ENCODE results near the gene BRD4. TPM values are rescaled to one million over a fixed set of nuclear protein-coding genes. Genes with fewer than 3 reads are reported as not detected.

BRD4 gene
- total and polyA plus RNA-seq, 2 donors (not counting 3 experiments of a cell fraction or from before 2014, with no cell fraction given): 14.9 to 125 TPM

DNA sequence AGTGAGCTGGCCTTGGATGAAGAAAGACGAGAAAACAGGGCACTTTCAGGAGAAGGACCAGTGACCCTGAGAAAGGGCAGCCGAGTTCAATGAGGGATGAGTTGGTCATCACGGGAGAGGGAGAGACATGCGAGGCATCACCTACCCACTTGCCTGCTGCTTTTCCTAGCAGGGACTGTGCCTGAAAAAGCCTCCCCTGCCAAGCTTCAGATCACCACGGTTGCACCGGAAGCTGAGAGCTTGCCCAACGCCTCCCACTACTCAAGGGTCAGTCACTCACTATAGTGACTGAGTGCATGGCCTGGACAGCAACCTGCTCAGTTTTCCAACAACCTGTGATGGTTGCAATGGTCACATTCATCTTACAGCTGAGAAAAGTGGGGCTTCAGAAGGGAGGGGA, 87.5 kb downstream of the BRD4 start:
- FAIRE-seq (no peak), DNase-seq (ENCODE audit: low read depth, low spot score) (no peak)
- no peak overlapping the region for H3K4me2 ChIP-seq (ENCODE audit: insufficient read depth, low read length)
- no peak for TF ChIP-seq MYC (IDR thresholded peaks at IDR 0.05; ENCODE audit: low read depth, low read length)
- TF ChIP-seq, protein P1, sequence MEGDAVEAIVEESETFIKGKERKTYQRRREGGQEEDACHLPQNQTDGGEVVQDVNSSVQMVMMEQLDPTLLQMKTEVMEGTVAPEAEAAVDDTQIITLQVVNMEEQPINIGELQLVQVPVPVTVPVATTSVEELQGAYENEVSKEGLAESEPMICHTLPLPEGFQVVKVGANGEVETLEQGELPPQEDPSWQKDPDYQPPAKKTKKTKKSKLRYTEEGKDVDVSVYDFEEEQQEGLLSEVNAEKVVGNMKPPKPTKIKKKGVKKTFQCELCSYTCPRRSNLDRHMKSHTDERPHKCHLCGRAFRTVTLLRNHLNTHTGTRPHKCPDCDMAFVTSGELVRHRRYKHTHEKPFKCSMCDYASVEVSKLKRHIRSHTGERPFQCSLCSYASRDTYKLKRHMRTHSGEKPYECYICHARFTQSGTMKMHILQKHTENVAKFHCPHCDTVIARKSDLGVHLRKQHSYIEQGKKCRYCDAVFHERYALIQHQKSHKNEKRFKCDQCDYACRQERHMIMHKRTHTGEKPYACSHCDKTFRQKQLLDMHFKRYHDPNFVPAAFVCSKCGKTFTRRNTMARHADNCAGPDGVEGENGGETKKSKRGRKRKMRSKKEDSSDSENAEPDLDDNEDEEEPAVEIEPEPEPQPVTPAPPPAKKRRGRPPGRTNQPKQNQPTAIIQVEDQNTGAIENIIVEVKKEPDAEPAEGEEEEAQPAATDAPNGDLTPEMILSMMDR (IDR thresholded peaks at IDR 0.05; ENCODE audit: extremely low read depth in 1 of 2, insufficient read depth in 1 of 2, low read depth in 1 of 2, low read length in 2 of 2): no peak
- TF ChIP-seq POLR2AphosphoS5 (IDR thresholded peaks at IDR 0.05; ENCODE audit: insufficient read depth, low read depth, low read length): no peak
- TF ChIP-seq JUN (IDR thresholded peaks at IDR 0.05; ENCODE audit: borderline replicate concordance, insufficient read depth, insufficient read length, low read depth): no peak
- no peak for TF ChIP-seq GATA2 (IDR thresholded peaks at IDR 0.05; ENCODE audit: insufficient read depth, insufficient read length, low read depth, low read length)
- no peak for TF ChIP-seq FOS (IDR thresholded peaks at IDR 0.05; ENCODE audit: borderline replicate concordance, insufficient read depth, low read length)
- TF ChIP-seq POLR2A (IDR thresholded peaks at IDR 0.05; ENCODE audit: low read depth, low read length): no peak
- no peak for TF ChIP-seq EZH2 (IDR thresholded peaks at IDR 0.05; ENCODE audit: borderline replicate concordance, low read depth, low read length, severe bottlenecking)
- TF ChIP-seq, protein P2, sequence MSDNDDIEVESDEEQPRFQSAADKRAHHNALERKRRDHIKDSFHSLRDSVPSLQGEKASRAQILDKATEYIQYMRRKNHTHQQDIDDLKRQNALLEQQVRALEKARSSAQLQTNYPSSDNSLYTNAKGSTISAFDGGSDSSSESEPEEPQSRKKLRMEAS (IDR thresholded peaks at IDR 0.05; ENCODE audit: insufficient read depth, insufficient read length): no peak
- no peak overlapping the region for H2AFZ ChIP-seq (ENCODE audit: low read depth, low read length)
- peaks cover 17 to 61% of the 10 kb centered on the region in 2 experiments for H3K36me3 ChIP-seq (ENCODE audit: control insufficient read depth in 2 of 2, extremely low read depth in 1 of 2, insufficient read depth in 2 of 2, low read length in 2 of 2)
- H3K9ac ChIP-seq (replicated peaks; ENCODE audit: extremely low read depth, insufficient read depth, low read length): no peak overlapping the region
- POLR2A ChIA-PET: no interaction called here
- H3K4me1 ChIP-seq (ENCODE audit: control insufficient read depth, extremely low read depth, insufficient read depth, low read length): peaks cover 15% of the 10 kb centered on the region
- dilution Hi-C loops (cut with MboI; ENCODE audit: extremely low pct_ligation_motif_present, low sequenced_read_pairs): no loop called here
- no peaks in the 10 kb centered on the region for H3K27me3 ChIP-seq (ENCODE audit: control insufficient read depth in 2 of 2, insufficient read depth in 2 of 2, low read length in 2 of 2)
- BruUV-seq (replicated peaks): no TSS peak
- no peaks in the 10 kb centered on the region for H4K20me1 ChIP-seq (replicated peaks; ENCODE audit: control insufficient read depth, extremely low read depth, insufficient read depth, low read length)
- H3K4me3 ChIP-seq (replicated peaks in 1 of 3; ENCODE audit: insufficient read depth in 1 of 3, low read depth in 1 of 3, low read length in 3 of 3): no peak overlapping the region
- H3K9me3 ChIP-seq (replicated peaks; ENCODE audit: control insufficient read depth, insufficient read depth, low read length): no peaks in the 10 kb centered on the region
- no peak overlapping the region for H3K27ac ChIP-seq (ENCODE audit: insufficient read depth, low read depth, low read length)
- CTCF ChIA-PET: no interaction called here
- intact Hi-C loops (cut with micrococcal nuclease): no loop called here
- peaks cover 23% of the 10 kb centered on the region for H3K79me2 ChIP-seq (ENCODE audit: control insufficient read depth, insufficient read depth, low read length)
- no peaks in the 10 kb centered on the region for H3K9me1 ChIP-seq (replicated peaks; ENCODE audit: control insufficient read depth, extremely low read depth, insufficient read depth, low read length)
